Gastroesophageal sphincter (tissue), 3 donors: ENCODE results near the gene GLRX5.

Source experiments
- CTCF ChIP-seq, 4 experiments: fragments of 200-600 bp in 2 of 4; fragments of 450-650 bp in 2 of 4; sonication (generic) in 1 of 4; IDR thresholded peaks; one replicate each; pipeline ENCODE4 v1.5.1; 2017 to 2019; ENCODE audit warnings: antibody characterized with exemption in 4 of 4, mild to moderate bottlenecking in 2 of 4, moderate library complexity in 2 of 4
- POLR2AphosphoS5 ChIP-seq: sonication (generic); formaldehyde crosslinking; IDR thresholded peaks from one replicate; pipeline ENCODE4 v1.6.1; 2017; ENCODE audit warnings: antibody characterized with exemption

GRCh38 chr14:95540236-95540855, 5.5 kb downstream of the GLRX5 start:
- TF ChIP-seq CTCF (IDR thresholded peaks at IDR 0.05) (no peak), POLR2AphosphoS5 (no peak)
